AG04449 (cell line): ENCODE data around the gene ARHGAP1.

Experiments used
- CTCF ChIA-PET: fragments of 350-600 bp; formaldehyde crosslinking; extraction: SDS; loops from one replicate; lab custom pipeline; 2021; ENCODE audit warnings: antibody characterized with exemption; lab: Yijun Ruan, JAX
- POLR2A ChIA-PET: fragments of 400-600, 350-600 bp; formaldehyde crosslinking; extraction: SDS; loops from one replicate; lab custom pipeline; 2020; ENCODE audit warnings: antibody characterized with exemption, inconsistent platforms; lab: Yijun Ruan, JAX
- DNase-seq: peaks from one replicate; pipeline ENCODE4 v3.0.0-alpha.2; 2010; ENCODE audit warnings: low read depth, low spot score
- H3K4me3 ChIP-seq: 2 replicates; pipeline ENCODE4 v1.5.1; 2011; ENCODE audit warnings: low read depth, mild to moderate bottlenecking, control low read depth, low read length
- CTCF ChIP-seq: IDR thresholded peaks from one replicate; pipeline ENCODE4 v1.5.1; 2011; ENCODE audit warnings: mild to moderate bottlenecking, moderate library complexity, low read length, control low read depth, inconsistent platforms; ENCODE audit not compliant: insufficient read depth; ENCODE audit errors: missing control alignments

The ARHGAP1 gene

GRCh38 chr11:46725338-46726205, 25.2 kb upstream of the ARHGAP1 start:
- TF ChIP-seq CTCF: no peak
- no peak overlapping the region for H3K4me3 ChIP-seq
- no peak for DNase-seq
- POLR2A ChIA-PET: no interaction called here
- CTCF ChIA-PET: no interaction called here

- no peak for DNase-seq
- ChIA-PET POLR2A (no interaction called here), CTCF (no interaction called here)
These were observed 23.7 kb upstream of the ARHGAP1 start for GRCh38 chr11:46724088-46724487.

GRCh38 chr11:46723359-46723680, 22.9 kb upstream of the ARHGAP1 start:
- no peak overlapping the region for H3K4me3 ChIP-seq
- no peak for DNase-seq
- ChIA-PET POLR2A (interaction anchor here (0.7 kb wide), 1 partner anchor 41 kb away, joined by 3 read pairs; no protein-coding TSS in a partner anchor), CTCF (no interaction called here)
- no peak for TF ChIP-seq CTCF

More at GRCh38 chr11:46724088-46724487, 23.7 kb upstream of the ARHGAP1 start:
- TF ChIP-seq CTCF: no peak
- no peak overlapping the region for H3K4me3 ChIP-seq

- no peak for DNase-seq
- no peak for TF ChIP-seq CTCF
- POLR2A ChIA-PET: interaction anchor here (0.7 kb wide), 1 partner anchor 42 kb away, joined by 3 read pairs; no protein-coding TSS in a partner anchor
- no peak overlapping the region for H3K4me3 ChIP-seq
- CTCF ChIA-PET: no interaction called here
These were observed 22.3 kb upstream of the ARHGAP1 start for GRCh38 chr11:46722566-46723358.

GRCh38 chr11:46721286-46721685, 20.9 kb upstream of the ARHGAP1 start:
- POLR2A ChIA-PET: no interaction called here
- H3K4me3 ChIP-seq: no peak overlapping the region
- no peak for TF ChIP-seq CTCF
- no peak for DNase-seq
- CTCF ChIA-PET: interaction anchor here (1.0 kb wide), 1 partner anchor 10 kb away, joined by 3 read pairs; no protein-coding TSS in a partner anchor
